ENCODE measurements around the gene MYO1E.
"Not testable (repeated sequence)": the region's sequence is repeated elsewhere in the genome, so short reads cannot be mapped to it uniquely, and the experiment has no call there.

The MYO1E gene

DNA sequence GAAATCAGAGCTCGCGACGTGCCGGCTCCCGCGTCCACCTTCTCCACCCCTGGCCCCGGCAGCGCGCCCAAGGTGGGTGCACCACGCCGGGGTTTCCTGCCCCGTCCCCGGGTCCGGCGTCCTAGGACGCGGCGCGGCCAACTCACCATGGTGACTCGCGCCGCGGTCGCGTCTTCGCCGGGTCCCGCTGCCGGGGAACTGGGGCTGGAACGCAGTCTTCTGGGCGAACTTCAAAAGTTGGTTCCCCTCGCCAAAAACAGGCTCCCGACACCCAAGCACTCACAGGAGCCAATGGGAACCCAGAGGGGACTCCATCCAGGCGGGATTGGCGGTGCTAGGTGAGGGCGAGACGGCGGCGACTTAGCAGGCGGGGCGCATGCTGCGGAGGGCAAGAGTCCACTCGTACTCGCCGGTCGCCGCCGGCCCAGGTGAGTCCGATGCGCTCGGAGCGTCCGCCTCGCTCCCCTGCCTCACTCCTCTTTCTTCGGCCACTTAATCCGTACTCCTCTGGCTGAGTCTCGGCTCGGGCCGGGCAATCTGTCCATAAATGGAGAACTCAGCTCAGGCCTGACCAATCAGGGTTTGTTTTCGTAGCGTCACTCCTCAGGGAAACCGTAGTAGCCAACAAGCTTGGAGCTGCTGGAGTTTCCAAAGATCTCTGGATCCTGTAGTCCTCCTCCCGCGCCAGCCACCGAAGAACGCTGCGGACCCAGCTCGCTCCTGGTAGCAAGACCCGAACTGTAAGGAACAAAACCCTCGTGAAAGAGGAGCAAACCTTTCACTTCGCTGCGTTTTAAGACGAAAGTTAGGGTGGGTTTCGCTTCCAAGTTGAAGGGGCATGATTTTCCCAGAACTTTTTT, at the start of gene MYO1E:
MYO1E (minus strand) TSS at position 520 of the 860 bp plus-strand sequence; CDS start at position 149, 371 bp downstream.
- DNase-seq (ENCODE audit: low spot score): peak; percentile 88

DNA sequence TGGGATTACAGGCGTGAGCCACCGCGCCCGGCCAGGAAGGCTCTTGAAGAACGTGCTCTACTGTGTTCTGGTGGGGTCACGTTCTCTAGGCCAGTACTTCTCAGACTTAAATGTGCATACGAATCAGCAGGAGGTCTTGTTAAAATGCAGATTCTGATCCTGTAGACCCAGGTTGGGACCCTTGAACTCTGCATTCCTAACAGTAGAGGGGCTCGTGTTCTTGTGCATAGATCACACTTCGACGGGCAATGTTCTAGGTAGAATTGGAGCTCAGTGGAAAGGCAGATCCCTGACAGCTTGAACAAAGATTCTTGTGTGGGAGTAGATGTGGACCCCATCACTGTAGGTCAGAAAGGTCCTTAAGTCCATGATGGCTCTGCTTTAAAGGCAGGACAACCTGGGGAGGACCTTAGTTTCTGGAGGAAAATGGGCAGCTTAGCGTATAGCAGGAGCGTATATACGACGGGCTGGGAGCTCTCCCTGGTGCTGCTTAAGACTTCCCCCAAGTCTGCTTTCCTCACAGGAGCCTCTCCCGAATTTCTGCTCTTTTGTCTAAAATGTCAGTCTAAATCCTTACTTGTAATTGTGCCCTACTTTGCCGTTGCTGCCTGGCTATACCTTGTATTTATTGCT, 48.4 kb upstream of the MYO1E start:
- DNase-seq (ENCODE audit: low spot score): no peak

DNA sequence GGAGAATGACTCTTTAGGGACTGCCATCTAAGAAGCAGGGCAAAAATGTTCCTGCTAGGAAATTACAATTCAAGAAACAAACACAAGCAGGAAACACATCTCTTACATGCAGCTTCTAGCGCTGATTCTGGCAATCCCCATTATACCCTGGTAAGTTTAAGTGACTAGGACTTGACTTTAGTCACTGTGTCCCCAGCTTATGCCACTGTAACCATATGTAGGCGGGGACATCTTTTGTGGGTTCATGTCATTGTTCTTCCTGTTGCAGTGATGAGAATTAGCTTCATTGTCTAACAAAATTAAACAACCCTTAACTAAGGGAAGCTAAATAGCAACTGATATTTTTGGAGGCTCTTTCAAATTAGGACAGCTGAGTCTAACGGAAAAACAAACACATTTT, 47.4 kb upstream of the MYO1E start:
- DNase-seq (ENCODE audit: low spot score): no peak

- DNase-seq (ENCODE audit: low spot score): no peak
These were observed 46.5 kb upstream of the MYO1E start for GRCh38 chr15:59419170-59419569.

GRCh38 chr15:59416816-59417215, 44.1 kb upstream of the MYO1E start:
- no peak for DNase-seq (ENCODE audit: low spot score)

DNA sequence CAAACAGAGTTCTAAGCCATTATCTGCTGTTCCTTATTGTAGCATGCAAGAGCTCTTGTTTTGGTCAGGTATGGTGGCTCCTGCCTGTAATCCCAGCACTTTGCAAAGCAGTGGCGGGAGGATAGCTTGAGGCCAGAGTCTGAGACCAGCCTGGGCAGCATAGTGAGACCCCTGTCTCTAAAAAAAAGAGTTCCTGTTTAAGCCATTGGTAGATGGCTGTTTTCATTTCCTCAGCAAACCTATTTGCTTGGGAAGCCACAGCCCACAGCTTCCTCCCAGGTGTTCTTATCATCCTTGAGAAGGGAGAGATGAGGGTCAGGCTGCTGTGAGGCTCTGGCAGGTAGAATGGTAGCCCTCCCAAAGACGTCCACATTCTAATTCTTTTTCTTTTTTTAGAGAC, 40.9 kb upstream of the MYO1E start:
- no peak for DNase-seq (ENCODE audit: low spot score)

DNA sequence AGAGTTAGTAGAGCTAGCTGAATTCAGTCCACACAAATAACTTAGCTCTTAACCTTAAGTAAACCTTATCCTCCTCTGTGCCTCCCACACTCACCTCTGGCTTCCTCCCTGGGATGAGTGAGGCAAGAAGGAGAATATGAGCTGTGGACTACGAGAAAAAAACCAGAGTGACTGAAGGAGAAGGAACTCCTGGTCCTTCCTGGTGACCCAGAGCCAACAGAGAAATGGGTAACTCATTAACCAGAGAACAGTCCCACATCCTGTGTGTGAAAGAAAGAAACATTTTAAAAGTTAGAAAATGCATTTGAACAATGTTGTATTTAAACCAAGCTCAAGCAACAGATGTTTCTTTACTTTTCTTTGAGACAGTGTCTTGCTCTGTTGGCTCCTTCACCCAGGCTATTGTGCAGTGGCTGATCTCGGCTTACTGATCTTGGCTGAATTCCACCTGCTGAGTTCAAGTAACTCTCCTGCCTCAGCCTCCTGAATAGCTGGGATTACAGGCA, 37.8 kb upstream of the MYO1E start:
- DNase-seq (ENCODE audit: low spot score): no peak

DNA sequence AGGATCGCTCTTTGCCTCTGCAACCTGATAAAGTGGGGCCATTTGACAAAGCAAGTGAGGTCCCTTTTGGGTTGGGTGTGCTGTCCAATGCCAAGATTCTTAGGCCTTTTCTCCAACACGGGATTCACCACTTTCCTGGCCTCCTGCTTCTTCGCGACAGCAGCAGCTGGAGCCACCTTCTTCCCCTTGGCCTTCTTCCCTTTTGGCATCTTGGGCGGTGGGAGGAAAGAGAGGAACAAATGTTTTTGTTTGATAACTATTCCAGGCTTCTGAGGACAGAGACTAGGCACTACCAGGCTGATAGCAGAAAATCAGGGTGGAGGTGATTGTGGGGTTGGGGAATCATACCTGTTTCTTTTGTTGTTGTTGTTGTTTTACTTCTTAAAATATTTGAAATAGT, 35.3 kb upstream of the MYO1E start:
- no peak for DNase-seq (ENCODE audit: low spot score)

DNA sequence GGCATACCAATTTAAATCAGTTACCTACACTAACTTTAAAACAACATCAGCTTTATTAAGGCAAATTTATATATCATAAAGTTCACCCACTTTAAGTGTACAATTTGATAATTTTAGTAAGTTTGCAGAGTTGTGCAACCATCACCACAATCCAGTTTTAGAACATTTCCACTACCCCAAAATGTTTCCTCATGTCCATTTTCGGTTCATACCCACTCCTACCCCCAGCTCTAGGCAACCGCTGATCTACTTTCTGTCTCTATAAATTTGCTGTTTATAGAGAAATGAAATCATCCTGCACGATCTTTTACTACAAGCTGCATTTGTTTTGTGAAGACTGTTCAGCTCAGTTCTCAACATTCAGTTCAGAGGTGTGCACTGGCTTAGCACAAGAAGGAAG, 33.8 kb upstream of the MYO1E start:
- DNase-seq (ENCODE audit: low spot score): no peak

GRCh38 chr15:59405079-59405478, 32.4 kb upstream of the MYO1E start:
- DNase-seq (ENCODE audit: low spot score): no peak

DNA sequence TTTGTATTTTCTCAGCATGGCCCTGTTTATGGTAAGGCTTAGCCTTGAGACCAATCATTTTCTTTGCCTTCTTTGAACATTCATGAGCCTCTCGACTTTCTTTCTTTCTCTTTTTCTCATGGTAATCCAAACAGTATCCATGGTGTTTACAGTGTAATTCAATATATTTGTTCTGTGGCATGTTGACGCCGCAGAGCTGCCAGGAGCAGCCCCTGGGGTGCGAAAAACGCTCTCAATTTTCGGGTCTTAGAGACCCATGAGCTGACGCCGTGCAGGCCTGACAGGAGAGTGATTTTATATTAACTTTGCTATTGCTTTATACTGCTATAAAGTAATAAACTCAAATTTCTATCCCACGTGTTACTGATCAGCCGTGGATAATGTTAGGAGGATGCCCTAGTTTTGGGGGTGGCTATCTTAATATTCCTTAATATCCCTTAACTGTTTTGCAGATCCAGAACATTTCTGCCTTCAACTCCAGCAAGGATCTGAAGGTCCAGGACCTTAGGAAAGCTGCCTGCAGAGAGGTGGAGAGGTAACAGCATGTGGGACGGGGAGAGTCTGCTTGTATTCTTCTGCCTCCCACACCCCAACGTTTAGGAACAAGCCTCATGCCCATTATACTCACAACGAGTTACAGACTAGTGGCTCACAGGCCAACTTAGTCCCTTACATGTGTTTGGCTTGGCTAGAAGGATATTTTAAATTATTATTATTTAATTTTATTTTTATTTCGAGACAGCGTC, 29.3 kb upstream of the MYO1E start:
- DNase-seq (ENCODE audit: low spot score): no peak

DNA sequence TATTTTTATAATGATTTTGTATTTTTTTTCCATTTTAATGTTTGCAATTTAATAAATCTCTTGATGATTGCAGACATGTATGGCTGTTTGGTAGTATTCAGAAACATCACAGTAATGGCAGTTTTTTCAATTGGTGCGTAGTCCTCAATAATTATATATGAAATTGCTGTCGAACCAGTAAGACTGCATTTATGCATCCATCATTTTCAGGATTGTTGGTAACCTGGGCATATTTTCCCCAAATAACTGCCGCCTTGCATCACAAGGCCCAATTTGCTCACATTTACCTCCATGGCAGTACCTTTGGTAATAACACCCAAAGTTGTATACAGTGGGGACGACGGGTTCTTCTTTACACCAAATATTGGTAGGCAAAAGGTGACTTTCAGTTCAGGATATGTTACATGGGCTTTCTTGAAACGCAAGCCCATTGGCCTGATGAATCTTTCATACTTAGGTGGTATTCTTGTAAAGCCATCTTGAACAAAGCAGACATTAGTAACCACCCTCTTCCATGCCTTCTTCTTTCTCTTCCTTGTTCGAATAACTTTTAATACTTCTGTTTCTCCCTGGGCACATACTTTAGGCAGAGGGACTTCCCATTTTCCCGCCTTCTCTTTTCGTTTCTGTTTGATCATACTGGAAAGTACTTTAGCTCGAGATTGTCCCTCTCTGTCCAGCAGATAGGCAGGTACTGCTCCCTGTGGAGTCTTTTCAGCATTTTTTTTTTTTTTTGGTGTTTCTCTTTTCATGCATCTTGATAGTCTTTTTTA, 28.6 kb upstream of the MYO1E start:
- not testable (repeated sequence) for DNase-seq (ENCODE audit: low spot score)

DNA sequence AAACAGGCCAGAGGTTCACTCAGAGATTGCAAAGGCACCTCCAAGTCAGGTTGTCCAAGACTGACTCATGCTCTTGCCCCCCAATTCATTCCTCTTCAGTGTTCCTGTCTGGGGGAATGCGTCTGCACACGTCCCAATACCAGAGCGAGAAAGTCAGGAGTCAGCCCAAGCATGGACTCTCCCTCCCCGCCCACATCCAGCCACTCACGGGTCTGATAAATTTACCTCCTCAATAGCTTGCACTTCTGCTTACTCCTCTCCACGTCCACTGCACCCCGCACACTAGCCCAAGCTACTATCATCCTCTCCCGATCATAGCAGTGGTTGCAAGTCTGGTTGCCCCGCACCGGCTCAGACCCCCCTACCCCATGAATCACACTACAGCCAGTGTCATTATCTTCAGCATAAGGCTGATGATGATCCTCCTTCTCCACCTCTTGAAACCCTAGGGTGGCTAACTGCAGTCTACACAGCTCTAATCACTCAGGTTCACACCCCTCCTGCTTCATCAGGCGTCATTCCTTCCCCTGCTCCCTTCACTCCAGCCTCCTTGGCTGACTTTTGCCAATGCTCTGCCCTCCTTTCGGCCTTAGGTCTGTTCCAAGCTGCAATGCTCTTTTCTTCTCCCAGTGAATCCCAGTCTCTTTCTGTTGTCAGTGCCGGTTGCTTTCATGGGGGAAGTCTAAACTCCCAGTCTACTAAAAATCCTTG, 27.6 kb upstream of the MYO1E start:
- no peak for DNase-seq (ENCODE audit: low spot score)

- DNase-seq (ENCODE audit: low spot score): no peak
These were observed 26.9 kb upstream of the MYO1E start for GRCh38 chr15:59399465-59400102.

- no peak for DNase-seq (ENCODE audit: low spot score)
These were observed 25.5 kb upstream of the MYO1E start for GRCh38 chr15:59398220-59398619.

GRCh38 chr15:59396679-59397078, 24.0 kb upstream of the MYO1E start:
- DNase-seq (ENCODE audit: low spot score): no peak

GRCh38 chr15:59396211-59396610, 23.5 kb upstream of the MYO1E start:
- no peak for DNase-seq (ENCODE audit: low spot score)

GRCh38 chr15:59394166-59394661, 21.5 kb upstream of the MYO1E start:
- no peak for DNase-seq (ENCODE audit: low spot score)

DNA sequence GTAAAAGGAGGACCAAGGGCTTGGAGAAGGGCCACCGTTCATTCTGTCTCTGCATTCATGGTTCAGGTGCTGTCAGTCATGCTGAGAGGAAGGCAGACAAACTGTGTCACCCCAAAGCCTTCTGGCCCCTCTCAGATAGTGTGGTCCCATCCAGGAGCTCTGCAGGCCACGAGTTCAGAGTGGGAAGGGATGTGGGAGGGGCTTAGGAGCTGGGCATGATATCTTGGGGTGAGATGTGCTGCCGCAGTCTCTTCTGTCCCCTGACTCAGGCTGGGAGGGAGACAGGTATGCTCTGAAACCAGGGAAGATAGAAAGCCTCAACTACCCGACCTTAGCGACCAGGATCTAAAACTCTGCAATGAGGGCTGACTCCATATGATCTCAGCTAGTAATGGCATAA, 19.6 kb upstream of the MYO1E start:
- DNase-seq (ENCODE audit: low spot score): no peak

DNA sequence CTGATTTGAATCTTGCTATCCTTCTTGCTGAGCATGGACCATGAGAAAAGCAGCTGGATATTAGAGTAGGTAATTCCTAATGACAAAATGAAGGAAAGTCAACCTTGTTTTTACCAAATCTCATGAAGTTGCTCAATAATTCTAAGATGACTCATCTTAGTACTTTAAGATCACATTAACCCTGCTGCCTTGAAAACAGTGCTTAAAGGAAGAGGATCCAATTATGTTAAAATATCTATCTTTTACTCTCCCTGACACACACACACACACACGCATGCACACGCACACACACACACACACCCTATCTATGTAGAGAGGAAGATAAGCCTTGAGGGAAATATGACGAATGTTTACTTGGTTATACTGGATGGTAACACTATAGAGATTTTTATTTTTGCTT, 16.0 kb upstream of the MYO1E start:
- no peak for DNase-seq (ENCODE audit: low spot score)
